Occipital lobe (tissue), 3 donors: ENCODE results near the gene CFDP1. TPM values are rescaled to one million over a fixed set of nuclear protein-coding genes. Genes with fewer than 3 reads are reported as not detected.

Source experiments
- DNase-seq: peaks from one replicate; lab custom pipeline; 2025; lab: John Stamatoyannopoulos, UW
- small RNA-seq: library from RNA; depleted of rRNA; stranded (forward); fragments of <200 nt; gene quantifications from one replicate; pipeline ENCODE3, GENCODE V24; 2014
- total RNA-seq: library from RNA; depleted of rRNA; stranded (reverse); fragments of >200 nt; gene quantifications from one replicate; pipeline ENCODE4 v1.2.3, GENCODE V29; 2014

CFDP1 gene
- total RNA-seq, 1 donor from 2014 or later = 37.3 TPM

GRCh38 chr16:75252049-75252864, 181.0 kb downstream of the CFDP1 start:
- DNase-seq = no peak

GRCh38 chr16:75251280-75252048, 181.8 kb downstream of the CFDP1 start, which contains the start of gene BCAR1:
Gene BCAR1 (minus strand): TSS chr16:75251624. CDS start chr16:75251482, 142 bp downstream.
- DNase-seq = peak; percentile 84

- DNase-seq = no peak
Measured at GRCh38 chr16:75250809-75251279, 182.5 kb downstream of the CFDP1 start.

- no peak for DNase-seq
Measured at GRCh38 chr16:75250089-75250808, 183.1 kb downstream of the CFDP1 start.

- DNase-seq = no peak
Measured at GRCh38 chr16:75249441-75249840, 183.9 kb downstream of the CFDP1 start.

GRCh38 chr16:75248536-75249380, 184.5 kb downstream of the CFDP1 start:
- DNase-seq = peak; percentile 30

- peak; percentile 58 for DNase-seq
Measured at GRCh38 chr16:75248142-75248535, 185.2 kb downstream of the CFDP1 start.

GRCh38 chr16:75247249-75247648, 186.1 kb downstream of the CFDP1 start:
- peak; percentile 73 for DNase-seq

GRCh38 chr16:75246504-75247205, 186.6 kb downstream of the CFDP1 start:
- no peak for DNase-seq

GRCh38 chr16:75244844-75245758, 188.2 kb downstream of the CFDP1 start:
- peak; percentile 92 for DNase-seq

- DNase-seq = no peak
Measured at GRCh38 chr16:75244225-75244809, 189.0 kb downstream of the CFDP1 start.

Small RNA genes lying within 50 kb of the gene (small RNA-seq; reads per million reads assigned to genes)
- not detected for gene RF00598
- gene RNU6-758P = not detected

Other genes with a start within 250 kb of the CFDP1 start
- gene CTRB2, start 226.3 kb downstream of the CFDP1 start, total RNA-seq = not detected
- not detected for gene CTRB1, start 214.5 kb downstream of the CFDP1 start, total RNA-seq
- gene BCAR1, start 181.9 kb downstream of the CFDP1 start, total RNA-seq = 15.4 TPM
- gene TMEM170A, start 31.2 kb upstream of the CFDP1 start, total RNA-seq = 30.7 TPM
- 0.94 TPM for gene CHST6, start 61.9 kb upstream of the CFDP1 start, total RNA-seq
- gene CHST5, start 102.6 kb upstream of the CFDP1 start, total RNA-seq = 0.16 TPM
- gene TMEM231, start 122.7 kb upstream of the CFDP1 start, total RNA-seq = 17.0 TPM
- gene GABARAPL2, start 132.9 kb upstream of the CFDP1 start, total RNA-seq = 80.3 TPM
- 55.2 TPM for gene ADAT1, start 189.8 kb upstream of the CFDP1 start, total RNA-seq
- 79.4 TPM for gene KARS1, start 214.2 kb upstream of the CFDP1 start, total RNA-seq
- gene TERF2IP, start 214.3 kb upstream of the CFDP1 start, total RNA-seq = 143 TPM
- gene CPHXL2, start 243.5 kb upstream of the CFDP1 start, total RNA-seq = not detected